B cell (primary cell): ENCODE results near the gene ZNF358.

Experiments used
- CTCF ChIP-seq: fragments of 200-600 bp; IDR thresholded peaks from one replicate; pipeline ENCODE4 v1.8.0; 2022; ENCODE audit warnings: antibody characterized with exemption, mild to moderate bottlenecking
- EZH2 ChIP-seq: IDR thresholded peaks from 2 replicates; pipeline ENCODE4 v1.6.1; 2012; ENCODE audit warnings: borderline replicate concordance, low read depth, mild to moderate bottlenecking, moderate library complexity, low read length; ENCODE audit not compliant: insufficient read depth, poor library complexity, severe bottlenecking

DNA sequence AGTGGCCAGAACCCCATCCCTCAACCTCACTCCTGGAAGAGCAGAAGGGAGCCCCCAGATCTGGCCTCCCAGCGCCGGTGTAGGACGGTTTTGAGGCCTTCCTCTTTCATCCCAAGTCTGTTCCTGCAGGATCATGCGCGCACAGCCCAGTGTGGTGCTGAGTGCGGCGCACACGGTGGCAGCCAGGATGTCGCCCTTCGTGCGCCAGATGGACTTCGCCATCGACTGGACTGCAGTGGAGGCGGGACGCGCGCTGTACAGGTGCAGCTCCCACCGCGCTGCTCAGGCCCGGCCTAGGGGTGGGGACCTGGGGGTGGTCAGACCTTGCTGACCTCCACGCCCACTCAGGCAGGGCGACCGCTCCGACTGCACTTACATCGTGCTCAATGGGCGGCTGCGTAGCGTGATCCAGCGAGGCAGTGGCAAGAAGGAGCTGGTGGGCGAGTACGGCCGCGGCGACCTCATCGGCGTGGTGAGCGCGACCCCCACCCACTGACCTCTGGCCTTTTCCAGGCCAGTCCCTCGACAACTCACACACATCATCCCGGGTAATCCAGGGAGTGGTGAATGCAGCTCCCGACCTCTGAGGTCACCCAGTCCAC is 34.4 kb downstream of the ZNF358 start:
- TF ChIP-seq CTCF (no peak), EZH2 (no peak)
